ENCODE results near the gene FBXL20.
"Not testable (repeated sequence)": the region's sequence is repeated elsewhere in the genome, so short reads cannot be mapped to it uniquely, and the experiment has no call there.

The FBXL20 gene

GRCh38 chr17:39401412-39402243, at the start of gene FBXL20:
TSS of gene FBXL20 (minus strand) at chr17:39401626. CDS start at chr17:39401402, 224 bp downstream.
- peak; percentile 92 to 93 for DNase-seq (ENCODE audit: low read depth in 2 of 2)

DNA sequence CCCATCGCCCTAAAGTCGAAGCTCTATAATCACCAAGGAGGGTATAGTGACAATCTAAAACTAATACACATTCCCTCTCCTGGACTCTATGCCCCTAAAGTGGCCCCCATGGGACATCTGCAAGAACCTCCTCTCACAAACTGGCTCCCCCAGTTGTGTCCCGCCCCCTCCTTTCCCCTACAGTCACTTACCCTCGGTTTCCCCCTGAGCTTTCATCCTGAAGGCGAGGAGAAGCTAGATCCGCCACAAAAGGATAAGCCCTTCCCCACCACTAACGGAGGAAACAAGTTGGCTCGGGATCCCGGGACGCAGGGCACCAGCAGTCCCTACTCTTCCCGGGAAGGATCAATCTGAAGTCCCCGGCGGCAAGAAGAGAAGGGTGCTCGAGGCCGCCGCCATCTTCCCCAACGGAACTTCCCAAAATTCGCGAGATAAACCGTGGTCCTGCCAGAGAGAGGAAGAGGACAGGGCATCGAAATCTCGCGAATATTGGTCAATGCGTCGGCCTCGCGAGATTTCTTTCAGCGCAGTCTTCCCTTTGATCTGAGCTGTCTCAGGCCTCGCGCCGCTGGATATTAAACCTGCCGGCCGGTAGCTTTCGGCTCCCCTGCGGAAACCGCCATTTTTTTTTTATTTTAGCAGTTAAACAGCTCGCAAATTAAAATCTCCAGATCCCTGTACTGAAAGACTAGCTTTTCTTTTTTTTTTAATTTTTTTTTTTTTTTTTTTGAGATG, 49.6 kb upstream of the FBXL20 start, which contains the start of gene MED1:
Gene MED1, minus strand, starts transcription at position 417 of the 735 bp plus-strand sequence. Its CDS starts 201 bp downstream, at position 216.
- peak; percentile 82 to 88 for DNase-seq (ENCODE audit: low read depth in 2 of 2)

GRCh38 chr17:39450051-39450450, 48.6 kb upstream of the FBXL20 start:
- DNase-seq (ENCODE audit: low read depth in 2 of 2) = no peak

- no peak for DNase-seq (ENCODE audit: low read depth in 2 of 2)
Measured at GRCh38 chr17:39447561-39447960, 46.1 kb upstream of the FBXL20 start.

- no peak for DNase-seq (ENCODE audit: low read depth in 2 of 2)
Measured at GRCh38 chr17:39443326-39443725, 41.9 kb upstream of the FBXL20 start.

DNA sequence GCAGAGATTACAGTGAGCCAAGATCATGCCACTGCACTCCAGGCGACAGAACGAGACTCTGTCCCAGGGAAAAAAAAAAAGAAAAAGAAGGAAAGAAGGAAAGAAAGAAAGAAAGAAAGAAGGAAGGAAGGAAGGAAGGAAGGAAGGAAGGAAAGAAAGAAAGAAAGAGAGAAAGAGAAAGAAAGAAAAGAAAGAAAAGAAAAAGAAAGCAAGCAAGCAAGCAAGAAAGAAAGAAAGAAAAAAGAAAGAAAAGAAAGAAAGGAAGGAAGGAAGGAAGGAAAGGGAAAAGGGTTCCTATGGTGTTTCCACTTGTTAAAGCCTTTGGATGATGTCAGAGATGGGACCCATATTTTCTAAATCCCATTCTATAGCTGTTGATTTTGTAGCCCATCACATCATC, 38.4 kb upstream of the FBXL20 start:
- not testable (repeated sequence) for DNase-seq (ENCODE audit: low read depth in 2 of 2)

- no peak for DNase-seq (ENCODE audit: low read depth in 2 of 2)
Measured at GRCh38 chr17:39429600-39429999, 28.2 kb upstream of the FBXL20 start.

GRCh38 chr17:39416141-39416540, 14.7 kb upstream of the FBXL20 start:
- DNase-seq (ENCODE audit: low read depth in 2 of 2) = no peak

GRCh38 chr17:39410279-39410678, 8.9 kb upstream of the FBXL20 start:
- no peak for DNase-seq (ENCODE audit: low read depth in 2 of 2)

DNA sequence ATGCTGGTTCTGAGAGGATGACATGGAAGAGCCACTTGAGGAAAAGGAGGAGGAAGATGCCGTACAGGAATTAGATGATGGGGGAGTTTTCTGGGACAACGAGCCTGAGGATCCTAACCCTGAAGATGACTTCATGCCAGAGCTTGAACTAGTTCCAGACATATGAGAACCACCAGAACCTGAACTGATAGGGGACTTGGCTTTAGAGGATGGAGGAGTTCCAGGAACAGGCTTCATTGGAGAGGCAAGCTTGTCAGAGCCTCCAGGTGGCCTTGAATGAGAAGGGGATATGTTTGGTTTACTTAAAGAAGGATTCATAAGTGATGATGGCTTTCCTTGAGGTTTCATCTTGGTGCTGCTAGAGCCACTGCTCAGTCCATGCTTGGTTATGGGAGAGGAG, 6.9 kb upstream of the FBXL20 start:
- no peak for DNase-seq (ENCODE audit: low read depth in 2 of 2)

GRCh38 chr17:39406951-39407350, 5.5 kb upstream of the FBXL20 start:
- no peak for DNase-seq (ENCODE audit: low read depth in 2 of 2)

DNA sequence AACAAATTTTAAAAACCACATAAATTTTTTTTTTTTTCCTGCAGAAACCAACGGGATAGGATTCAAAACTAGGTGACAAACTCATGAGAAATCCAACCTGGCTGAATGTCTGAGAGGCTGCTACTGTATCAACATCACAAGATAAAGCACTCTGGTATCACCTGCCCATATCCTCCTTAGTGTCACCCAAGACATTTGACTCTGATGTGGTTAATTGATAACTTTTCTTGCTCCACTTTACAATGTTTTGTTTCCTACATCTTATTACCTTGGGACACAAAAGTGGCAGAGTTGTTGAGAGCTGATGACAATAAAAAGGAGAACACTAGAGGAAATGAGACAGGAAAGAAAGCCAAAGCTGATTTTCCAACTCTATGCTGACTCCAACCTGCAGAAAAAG, 4.0 kb upstream of the FBXL20 start:
- no peak for DNase-seq (ENCODE audit: low read depth in 2 of 2)

GRCh38 chr17:39404542-39405378, 3.3 kb upstream of the FBXL20 start:
- DNase-seq (ENCODE audit: low read depth in 2 of 2) = peak in 1 of 2 donors; percentile 5

DNA sequence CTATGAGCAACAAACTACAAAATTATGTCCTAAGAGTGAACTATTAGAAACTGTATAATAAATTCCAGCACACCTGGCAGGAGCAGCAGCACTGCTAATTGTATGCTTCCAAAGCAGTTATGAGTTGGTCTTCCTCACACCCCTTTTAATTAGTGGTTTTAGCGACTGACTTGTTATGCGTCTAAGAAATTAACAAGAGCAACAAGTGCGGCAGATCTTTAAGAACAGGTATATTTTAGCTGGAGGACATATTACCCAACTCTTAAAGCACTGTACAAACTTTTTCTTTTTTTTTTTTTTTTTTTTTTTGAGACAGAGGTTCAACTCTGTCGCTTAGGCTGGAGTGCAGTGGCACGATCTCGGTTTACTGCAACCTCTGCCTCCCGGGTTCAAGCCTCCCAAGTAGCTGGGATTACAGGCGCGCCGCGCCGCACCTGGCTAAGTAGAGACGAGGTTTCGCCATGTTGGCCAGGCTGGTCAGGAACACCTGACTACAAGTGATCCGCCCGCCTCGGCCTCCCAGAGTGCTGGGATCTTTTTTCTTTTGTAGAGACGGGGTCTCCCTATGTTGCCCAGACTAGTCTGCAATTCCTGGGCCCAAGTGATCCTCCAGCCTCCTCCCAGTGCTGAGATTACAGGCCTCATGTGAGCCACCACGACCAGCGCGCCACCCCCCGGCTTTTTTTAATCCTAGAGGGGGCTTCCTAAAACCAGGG, 1.6 kb upstream of the FBXL20 start:
- no peak for DNase-seq (ENCODE audit: low read depth in 2 of 2)

DNA sequence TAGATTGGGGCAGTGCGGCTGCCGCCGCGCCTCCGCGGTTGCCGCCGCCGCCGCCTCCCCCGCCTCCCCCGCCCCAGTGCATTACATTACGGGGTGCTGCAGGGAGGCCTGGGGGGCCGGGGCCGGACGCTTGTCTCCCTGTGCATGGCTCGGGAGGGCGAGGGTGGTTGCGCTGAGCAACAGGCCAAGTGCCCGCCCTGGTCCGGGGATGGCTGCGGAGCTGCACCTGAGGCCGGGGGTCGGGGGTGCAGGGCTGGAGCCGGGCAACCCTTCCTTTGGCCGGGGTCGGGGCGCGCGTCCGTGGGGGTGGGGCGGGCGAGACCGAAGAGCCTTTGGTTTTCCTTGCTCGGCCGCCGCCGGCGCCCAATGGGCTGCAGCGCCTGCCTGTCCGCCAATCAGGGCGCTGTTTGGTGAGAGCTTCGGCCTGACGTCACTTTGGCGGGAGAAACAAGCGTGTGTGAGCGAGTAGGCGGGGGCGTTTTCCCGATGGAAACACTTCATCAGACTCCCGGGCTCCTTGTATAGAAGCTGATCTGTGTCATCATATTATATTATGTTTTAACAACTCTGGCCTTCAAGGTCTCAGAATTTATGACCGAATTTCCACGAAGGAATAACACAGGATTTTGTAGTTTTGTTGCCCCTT, 941 bp upstream of the FBXL20 start:
- DNase-seq (ENCODE audit: low read depth in 2 of 2) = peak; percentile 87 to 90

DNA sequence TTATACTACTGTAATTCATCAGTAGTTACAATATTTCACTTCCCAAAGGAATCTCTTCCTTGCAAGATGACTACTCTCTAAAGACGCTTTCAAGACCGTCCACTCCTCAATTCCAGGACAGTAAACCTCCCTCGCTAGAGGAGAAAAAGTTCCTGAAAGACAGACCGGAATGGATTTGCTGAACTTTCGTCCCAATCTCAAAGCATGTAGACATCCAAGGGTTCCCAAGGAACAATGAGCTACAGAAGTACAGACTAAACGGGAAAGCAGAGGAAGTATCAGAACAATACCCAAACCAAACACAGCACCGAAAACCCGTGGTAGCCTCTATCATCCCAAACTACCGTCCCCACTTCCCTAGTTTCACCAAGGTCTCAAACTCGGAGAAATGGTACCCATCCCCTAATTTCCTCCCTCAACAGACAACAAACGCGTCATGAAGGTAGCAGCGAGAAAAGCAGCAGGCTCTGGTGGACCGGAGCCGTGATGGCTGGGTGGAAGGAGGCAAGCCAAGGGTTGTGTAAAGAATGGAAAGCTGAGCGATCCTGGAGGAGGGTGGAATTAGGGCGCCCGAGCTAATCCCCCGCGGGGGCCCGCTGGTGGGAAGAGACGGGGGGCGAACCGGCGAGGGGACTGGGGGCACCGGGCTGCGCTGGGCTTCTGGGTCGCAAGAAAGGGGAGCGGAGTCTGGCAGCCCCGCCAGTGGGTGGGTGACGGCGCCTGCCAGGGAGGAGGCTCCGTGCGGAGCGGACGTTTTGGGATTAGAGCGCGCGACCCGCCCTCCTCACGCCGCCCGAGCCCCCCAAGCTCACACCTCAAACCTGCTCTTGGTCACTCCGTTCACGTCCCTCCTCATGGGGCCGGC, 647 bp downstream of the FBXL20 start:
- peak in 1 of 2 donors; percentile 8 for DNase-seq (ENCODE audit: low read depth in 2 of 2)

DNA sequence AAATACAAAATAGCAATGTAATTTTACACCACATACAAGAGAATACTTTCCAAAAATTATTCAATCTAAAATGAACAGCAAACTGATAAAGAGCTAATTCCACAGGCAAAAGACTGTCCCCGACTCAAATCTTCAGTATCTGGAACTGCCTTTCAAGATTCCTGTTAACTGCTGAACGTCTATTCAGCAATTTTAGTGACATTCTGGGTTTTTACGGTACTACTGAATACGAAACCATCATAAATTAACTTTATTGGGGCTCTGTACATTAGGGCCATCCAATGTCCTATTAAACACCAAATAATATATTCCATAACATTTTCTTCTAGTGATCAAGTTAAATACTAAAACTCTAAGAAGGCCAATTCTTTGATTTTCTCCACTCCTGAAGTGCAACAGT, 1.6 kb downstream of the FBXL20 start:
- no peak for DNase-seq (ENCODE audit: low read depth in 2 of 2)

GRCh38 chr17:39393736-39394135, 7.7 kb downstream of the FBXL20 start:
- DNase-seq (ENCODE audit: low read depth in 2 of 2) = no peak

DNA sequence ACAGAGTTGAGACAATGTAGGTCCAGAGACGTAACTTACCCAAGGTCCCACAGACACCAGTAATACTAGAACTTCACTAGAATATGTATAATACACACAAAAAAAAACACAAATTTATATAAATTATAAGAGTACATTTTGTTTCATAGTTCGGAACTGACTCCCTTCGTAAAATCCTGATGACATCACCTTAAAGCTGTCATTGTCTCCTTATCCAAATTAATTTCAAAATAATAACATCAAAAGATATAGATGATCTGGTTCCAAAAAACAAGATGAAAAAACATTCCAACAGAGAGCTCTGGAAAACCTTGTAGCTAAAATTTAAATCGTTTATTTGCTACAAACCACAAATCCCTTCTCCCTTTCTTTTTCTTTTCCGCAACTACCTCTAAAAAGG, 10.0 kb downstream of the FBXL20 start:
- no peak for DNase-seq (ENCODE audit: low read depth in 2 of 2)

DNA sequence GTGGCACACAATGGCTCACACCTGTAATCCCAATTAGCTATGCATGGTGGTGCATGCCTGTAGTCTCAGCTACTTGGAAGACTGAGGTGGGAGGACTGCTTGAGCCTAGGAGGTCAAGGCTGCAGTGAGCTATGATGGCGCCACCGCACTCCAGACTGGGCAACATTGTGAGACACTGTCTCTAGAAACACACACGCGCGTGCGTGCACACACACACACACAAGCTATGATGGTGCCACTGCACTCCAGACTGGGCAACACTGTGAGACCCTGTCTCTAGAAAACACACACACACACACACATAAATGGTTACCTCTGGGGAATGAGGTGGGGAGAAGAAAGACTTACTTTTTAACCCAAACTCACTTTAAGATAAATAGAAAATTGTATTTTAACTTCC, 16.4 kb downstream of the FBXL20 start:
- DNase-seq (ENCODE audit: low read depth in 2 of 2) = no peak

Data from stimulated activated CD4-positive, alpha-beta T cell treated with anti-CD3 and anti-CD28 coated beads, Interleukin-4, amount 100 ng/mL, for 48 hours (primary cell).